HL-60 (cell line): ENCODE data around the gene ST6GALNAC4.

ENCODE experiments used
- DNase-seq, 2 experiments: peaks; one replicate each; pipeline ENCODE4 v3.0.0-alpha.2; 2010 to 2020; ENCODE audit warnings: low read depth in 1 of 2, low spot score in 1 of 2
- H3K27ac ChIP-seq: fragments of 250-450 bp; sonication (Bioruptor Pico); replicated peaks from 2 replicates; pipeline ENCODE4 v1.5.1; 2020; ENCODE audit warnings: mild to moderate bottlenecking, moderate library complexity
- H3K27me3 ChIP-seq: fragments of 250-450 bp; sonication (Bioruptor Pico); 2 replicates; pipeline ENCODE4 v1.5.1; 2021; ENCODE audit warnings: mild to moderate bottlenecking, moderate library complexity; ENCODE audit not compliant: insufficient read depth, poor library complexity, severe bottlenecking
- H3K4me3 ChIP-seq: replicated peaks from 2 replicates; pipeline ENCODE4 v1.5.1; 2011; ENCODE audit warnings: mild to moderate bottlenecking, control low read depth, low read length; ENCODE audit not compliant: insufficient read depth
- CTCF ChIP-seq: IDR thresholded peaks from one replicate; pipeline ENCODE4 v1.5.1; 2011; ENCODE audit warnings: low read length, control low read depth, inconsistent platforms; ENCODE audit not compliant: insufficient read depth
- GABPA ChIP-seq: IDR thresholded peaks from 2 replicates; pipeline ENCODE4 v1.6.1; 2012; ENCODE audit warnings: low read depth
- POLR2AphosphoS5 ChIP-seq: IDR thresholded peaks from 2 replicates; pipeline ENCODE4 v1.6.1; 2012; ENCODE audit warnings: low read depth
- REST ChIP-seq: IDR thresholded peaks from 2 replicates; pipeline ENCODE4 v1.6.1; 2012; ENCODE audit warnings: low read depth; ENCODE audit not compliant: insufficient replicate concordance
- SPI1 ChIP-seq: IDR thresholded peaks from 2 replicates; pipeline ENCODE4 v1.6.1; 2012; ENCODE audit warnings: low read depth, mild to moderate bottlenecking, borderline replicate concordance

ST6GALNAC4 gene

GRCh38 chr9:127947841-127948710, 31.2 kb upstream of the ST6GALNAC4 start:
- Histone ChIP-seq H3K27ac (no peak overlapping the region), H3K27me3 (no peaks in the 10 kb centered on the region), H3K4me3 (no peak overlapping the region)
- TF ChIP-seq SPI1 (no peak), POLR2AphosphoS5 (no peak), REST (no peak), CTCF (no peak), GABPA (no peak)
- DNase-seq: no peak

- TF ChIP-seq POLR2AphosphoS5 (no peak), SPI1 (no peak), REST (no peak), GABPA (no peak)
- Histone ChIP-seq H3K27ac (no peak overlapping the region), H3K27me3 (no peaks in the 10 kb centered on the region), H3K4me3 (no peak overlapping the region)
- DNase-seq: no peak
Observed at GRCh38 chr9:127946728-127947127, 29.9 kb upstream of the ST6GALNAC4 start.

GRCh38 chr9:127945942-127946341, 29.1 kb upstream of the ST6GALNAC4 start:
- Histone ChIP-seq H3K4me3 (no peak overlapping the region), H3K27me3 (no peaks in the 10 kb centered on the region), H3K27ac (no peak overlapping the region)
- DNase-seq: no peak
- TF ChIP-seq SPI1: no peak
- no peak for TF ChIP-seq GABPA
- no peak for TF ChIP-seq POLR2AphosphoS5
- no peak for TF ChIP-seq REST
- no peak for TF ChIP-seq CTCF
